Upper lobe of left lung (tissue), 6 donors: Measurements from ENCODE around the gene BTRC. TPM values are rescaled to one million over a fixed set of nuclear protein-coding genes. Genes with fewer than 3 reads are reported as not detected.
"Not testable (repeated sequence)": the region's sequence is repeated elsewhere in the genome, so short reads cannot be mapped to it uniquely, and the experiment has no call there.

Source experiments
- ATAC-seq, 2 donors: fragments of 200-7000 bp; cut with Tn5 transposase; one replicate each; pipeline ENCODE4 v1.9.1; 2022; ENCODE audit warnings: mild to moderate bottlenecking in 2 of 2, moderate library complexity in 2 of 2; ENCODE audit not compliant: low FRiP score in 2 of 2
- DNase-seq, 2 donors: peaks; one replicate each; pipeline ENCODE4 v3.0.0-alpha.2; 2019 to 2020
- H3K27ac ChIP-seq, 4 donors: fragments of 200-600 bp; sonication (generic); one replicate each; pipeline ENCODE4 v1.5.1; 2016 to 2019
- H3K27me3 ChIP-seq, 4 donors: fragments of 200-600 bp; sonication (generic); one replicate each; pipeline ENCODE4 v1.5.1; 2017 to 2019
- H3K36me3 ChIP-seq, 4 donors: fragments of 200-600 bp; sonication (generic); one replicate each; pipeline ENCODE4 v1.5.1; 2016 to 2019
- H3K4me1 ChIP-seq, 4 donors: fragments of 200-600 bp; sonication (generic); one replicate each; pipeline ENCODE4 v1.5.1; 2018 to 2019
- H3K4me3 ChIP-seq, 4 donors: fragments of 200-600 bp; sonication (generic); one replicate each; pipeline ENCODE4 v1.5.1; 2017 to 2019; ENCODE audit warnings: mild to moderate bottlenecking in 2 of 4, moderate library complexity in 1 of 4
- H3K9me3 ChIP-seq, 4 donors: fragments of 200-600 bp; sonication (generic); one replicate each; pipeline ENCODE4 v1.5.1; 2018 to 2019
- EP300 ChIP-seq, 4 donors: sonication (generic); formaldehyde crosslinking; IDR thresholded peaks; one replicate each; pipeline ENCODE4 v1.5.1; 2017; ENCODE audit warnings: antibody characterized with exemption in 4 of 4, control low read depth in 2 of 4
- POLR2A ChIP-seq, 4 donors: fragments of 450-650 bp; IDR thresholded peaks; one replicate each; pipeline ENCODE4 v1.5.1; 2016 to 2017; ENCODE audit warnings: antibody characterized with exemption in 4 of 4, mild to moderate bottlenecking in 2 of 4
- POLR2AphosphoS5 ChIP-seq, 2 donors: sonication (generic); formaldehyde crosslinking; IDR thresholded peaks; one replicate each; pipeline ENCODE4 v1.5.1; 2017; ENCODE audit warnings: antibody characterized with exemption in 2 of 2
- WGBS, 2 donors: methylation state at CpG; one replicate each; pipeline ENCODE4 v1.1.5; 2017 to 2018; 5-methylcytosine and 5-hydroxymethylcytosine counted together
- total RNA-seq, 6 donors: library from RNA; depleted of rRNA in 4 of 6; stranded (reverse); fragments of >200 nt in 4 of 6; gene quantifications; one replicate each; pipeline versions ENCODE4 v1.1.0 to v1.2.1, GENCODE V29; 2016 to 2021
- TF ChIP-seq, protein P1 (sequence below), 6 experiments: fragments of 450-650 bp in 4 of 6; fragments of 200-600 bp in 2 of 6; sonication (generic) in 2 of 6; IDR thresholded peaks; one replicate each; pipeline ENCODE4 v1.5.1; 2016 to 2019; ENCODE audit warnings: antibody characterized with exemption in 6 of 6
- donor health status: DM: no; HTN: no; CAD: no; lungs with moderate emphysema.
- donor health status: DM: no; HTN: yes; CAD: no; lungs with severe emphysema.

BTRC gene
- total RNA-seq, 6 donors from 2014 or later = 8.5 to 21.0 (median 11.6) TPM

- Histone ChIP-seq H3K9me3 (no peaks in the 10 kb centered on the region), H3K27ac (no peak overlapping the region), H3K4me3 (no peak overlapping the region), H3K27me3 (no peaks in the 10 kb centered on the region), H3K4me1 (peaks cover 0 to 8% (median 0%) of the 10 kb centered on the region in 4 donors), H3K36me3 (no peaks in the 10 kb centered on the region)
- no peak for ATAC-seq
- DNase-seq = no peak
- 87 to 94% methylated on average over 4 of the region's 4 CpGs for WGBS, 2 donors
- no peak for TF ChIP-seq POLR2A (IDR thresholded peaks at IDR 0.05)
- no peak for TF ChIP-seq POLR2AphosphoS5 (IDR thresholded peaks at IDR 0.05)
- TF ChIP-seq EP300 (IDR thresholded peaks at IDR 0.05) = no peak
- TF ChIP-seq, protein P1, sequence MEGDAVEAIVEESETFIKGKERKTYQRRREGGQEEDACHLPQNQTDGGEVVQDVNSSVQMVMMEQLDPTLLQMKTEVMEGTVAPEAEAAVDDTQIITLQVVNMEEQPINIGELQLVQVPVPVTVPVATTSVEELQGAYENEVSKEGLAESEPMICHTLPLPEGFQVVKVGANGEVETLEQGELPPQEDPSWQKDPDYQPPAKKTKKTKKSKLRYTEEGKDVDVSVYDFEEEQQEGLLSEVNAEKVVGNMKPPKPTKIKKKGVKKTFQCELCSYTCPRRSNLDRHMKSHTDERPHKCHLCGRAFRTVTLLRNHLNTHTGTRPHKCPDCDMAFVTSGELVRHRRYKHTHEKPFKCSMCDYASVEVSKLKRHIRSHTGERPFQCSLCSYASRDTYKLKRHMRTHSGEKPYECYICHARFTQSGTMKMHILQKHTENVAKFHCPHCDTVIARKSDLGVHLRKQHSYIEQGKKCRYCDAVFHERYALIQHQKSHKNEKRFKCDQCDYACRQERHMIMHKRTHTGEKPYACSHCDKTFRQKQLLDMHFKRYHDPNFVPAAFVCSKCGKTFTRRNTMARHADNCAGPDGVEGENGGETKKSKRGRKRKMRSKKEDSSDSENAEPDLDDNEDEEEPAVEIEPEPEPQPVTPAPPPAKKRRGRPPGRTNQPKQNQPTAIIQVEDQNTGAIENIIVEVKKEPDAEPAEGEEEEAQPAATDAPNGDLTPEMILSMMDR (IDR thresholded peaks at IDR 0.05) = no peak
Measured at GRCh38 chr10:101386659-101387259, 32.8 kb downstream of the BTRC start.

DNA sequence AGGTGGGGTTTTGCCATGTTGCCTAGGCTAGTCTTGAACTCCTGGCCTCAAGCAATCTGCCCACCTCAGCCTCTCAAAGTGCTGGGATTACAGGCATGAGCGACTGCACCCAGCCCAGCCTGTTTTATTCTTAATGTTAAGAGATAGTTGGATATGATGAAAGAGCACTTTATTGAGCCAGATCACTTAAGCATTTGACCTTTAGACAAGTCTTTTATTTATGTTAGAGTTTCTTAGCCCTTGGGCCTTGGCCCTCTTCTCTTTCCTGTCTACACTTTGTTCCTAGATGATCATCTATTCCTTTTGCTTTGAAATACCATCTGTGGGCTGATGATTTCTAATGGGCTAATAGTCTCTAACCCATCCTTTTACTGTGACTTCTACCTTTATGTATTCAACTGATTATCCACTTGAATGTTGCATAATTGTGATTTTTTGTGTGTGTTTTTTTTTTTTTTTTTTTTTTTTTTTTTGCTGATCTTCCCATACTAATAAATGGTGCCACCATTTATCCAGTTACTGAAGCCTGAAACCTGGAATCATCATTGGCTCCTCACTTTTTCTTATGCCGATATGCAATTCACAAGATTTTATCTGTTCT, 34.8 kb downstream of the BTRC start:
- Histone ChIP-seq H3K36me3 (no peaks in the 10 kb centered on the region), H3K4me1 (peaks cover 0 to 8% (median 0%) of the 10 kb centered on the region in 4 donors), H3K4me3 (no peak overlapping the region), H3K27me3 (no peaks in the 10 kb centered on the region), H3K27ac (peak overlapping the region in 1 of 4 donors; percentile 4), H3K9me3 (no peaks in the 10 kb centered on the region)
- ATAC-seq (no peak), DNase-seq (no peak)
- TF ChIP-seq, protein P1 (IDR thresholded peaks at IDR 0.05) = no peak
- no peak for TF ChIP-seq POLR2AphosphoS5 (IDR thresholded peaks at IDR 0.05)
- no peak for TF ChIP-seq EP300 (IDR thresholded peaks at IDR 0.05)
- TF ChIP-seq POLR2A (IDR thresholded peaks at IDR 0.05) = no peak
- WGBS, 2 donors = 80 to 81% methylated on average over 2 of the region's 2 CpGs

DNA sequence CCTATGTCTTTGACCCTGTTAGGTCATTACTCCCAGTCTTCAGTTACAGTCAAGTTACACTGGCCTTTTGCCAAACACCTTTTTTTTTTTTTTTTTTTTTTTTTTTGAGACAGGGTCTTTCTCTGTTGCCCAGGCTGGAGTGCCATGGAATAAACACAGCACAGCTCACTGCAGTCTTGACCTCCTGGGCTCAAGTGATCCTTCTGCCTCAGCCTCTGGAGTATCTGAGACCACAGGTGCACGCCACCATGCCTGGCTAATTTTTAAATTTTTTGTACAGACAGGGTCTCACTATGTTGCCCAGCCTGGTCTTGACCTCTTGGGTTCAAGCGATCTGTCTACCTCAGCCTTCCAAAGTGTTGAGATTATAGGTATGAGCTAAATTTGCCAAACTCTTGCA, 35.6 kb downstream of the BTRC start:
- H3K4me3 ChIP-seq, H3K36me3 ChIP-seq, H3K27ac ChIP-seq, H3K4me1 ChIP-seq, H3K27me3 ChIP-seq, DNase-seq, ATAC-seq, H3K9me3 ChIP-seq: not testable (repeated sequence)
- WGBS, 2 donors = 86 to 100% methylated on average over 2 of the region's 2 CpGs

DNA sequence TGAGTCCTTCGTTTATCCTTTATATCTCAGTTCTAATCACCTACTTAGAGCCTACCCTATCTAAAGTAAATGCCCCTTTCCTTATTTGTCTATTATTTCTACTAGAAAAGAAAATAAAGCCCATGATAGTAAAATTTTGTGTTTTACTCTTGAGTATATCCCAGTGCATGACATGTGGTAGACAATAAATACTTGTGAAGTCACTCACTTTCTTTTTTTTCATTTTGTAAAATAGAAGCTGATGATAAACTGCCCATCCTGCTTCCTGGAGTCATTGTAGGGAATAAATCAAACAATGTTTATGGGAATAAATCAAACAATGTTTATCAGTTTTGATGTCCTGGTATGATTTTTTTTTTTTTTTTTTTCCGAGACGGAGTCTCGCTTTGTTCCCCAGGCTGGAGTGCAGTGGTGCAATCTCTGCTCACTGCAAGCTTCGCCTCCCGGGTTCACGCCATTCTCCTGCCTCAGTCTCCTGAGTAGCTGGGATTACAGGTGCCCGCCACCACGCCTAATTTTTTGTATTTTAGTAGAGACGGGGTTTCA, 36.1 kb downstream of the BTRC start:
- TF ChIP-seq, protein P1 (IDR thresholded peaks at IDR 0.05) = no peak
- no peak for TF ChIP-seq POLR2AphosphoS5 (IDR thresholded peaks at IDR 0.05)
- TF ChIP-seq EP300 (IDR thresholded peaks at IDR 0.05) = no peak
- TF ChIP-seq POLR2A (IDR thresholded peaks at IDR 0.05) = no peak
- ATAC-seq (no peak), DNase-seq (no peak)
- H3K9me3 ChIP-seq = no peaks in the 10 kb centered on the region
- H3K4me1 ChIP-seq = peaks cover 0 to 8% (median 0%) of the 10 kb centered on the region in 4 donors
- H3K27ac ChIP-seq = no peak overlapping the region
- 67 to 81% methylated on average over 9 to 10 of the region's 10 CpGs for WGBS, 2 donors
- no peaks in the 10 kb centered on the region for H3K27me3 ChIP-seq
- no peaks in the 10 kb centered on the region for H3K36me3 ChIP-seq
- H3K4me3 ChIP-seq = no peak overlapping the region

- H3K27me3 ChIP-seq = no peaks in the 10 kb centered on the region
- no peak overlapping the region for H3K27ac ChIP-seq
- H3K4me3 ChIP-seq = no peak overlapping the region
- H3K36me3 ChIP-seq = no peaks in the 10 kb centered on the region
- H3K9me3 ChIP-seq = no peaks in the 10 kb centered on the region
- H3K4me1 ChIP-seq = peaks cover 0 to 4% (median 0%) of the 10 kb centered on the region in 4 donors
- ATAC-seq (no peak), DNase-seq (no peak)
- TF ChIP-seq, protein P1 (IDR thresholded peaks at IDR 0.05) = no peak
- no peak for TF ChIP-seq POLR2AphosphoS5 (IDR thresholded peaks at IDR 0.05)
- TF ChIP-seq EP300 (IDR thresholded peaks at IDR 0.05) = no peak
- no peak for TF ChIP-seq POLR2A (IDR thresholded peaks at IDR 0.05)
- 79 to 89% methylated on average over 2 of the region's 2 CpGs for WGBS, 2 donors
Measured at GRCh38 chr10:101393378-101393777, 39.4 kb downstream of the BTRC start.
